Mesendoderm (in vitro differentiated cells): ENCODE results near the gene TMED4.

Experiments
- DNase-seq: peaks from one replicate; pipeline ENCODE4 v3.0.0; 2013
- H2AK5ac ChIP-seq: 2 replicates; pipeline ENCODE4 v1.6.1; 2013; ENCODE audit warnings: low read length, inconsistent platforms
- H2BK120ac ChIP-seq: 2 replicates; pipeline ENCODE4 v1.6.1; 2013; ENCODE audit warnings: low read depth, mild to moderate bottlenecking, low read length, moderate library complexity, mixed read lengths
- H2BK15ac ChIP-seq: replicated peaks from 2 replicates; pipeline ENCODE4 v1.6.1; 2013; ENCODE audit warnings: low read depth, mild to moderate bottlenecking, moderate library complexity
- H2BK5ac ChIP-seq: 2 replicates; pipeline ENCODE4 v1.6.1; 2013; ENCODE audit warnings: low read length, inconsistent platforms
- H3K18ac ChIP-seq: 2 replicates; pipeline ENCODE4 v1.6.1; 2013; ENCODE audit warnings: mild to moderate bottlenecking, low read length, mixed read lengths
- H3K23ac ChIP-seq: one replicate; pipeline ENCODE4 v1.6.1; 2013; ENCODE audit warnings: low read length
- H3K27ac ChIP-seq: 2 replicates; pipeline ENCODE4 v1.5.1; 2013; ENCODE audit warnings: low read depth, mild to moderate bottlenecking, inconsistent platforms, low read length, moderate library complexity
- H3K27me3 ChIP-seq: 2 replicates; pipeline ENCODE4 v1.6.1; 2013; ENCODE audit warnings: low read length, control low read depth, mild to moderate bottlenecking, inconsistent platforms; ENCODE audit not compliant: insufficient read depth, poor library complexity
- H3K36me3 ChIP-seq: 2 replicates; pipeline ENCODE4 v1.6.1; 2013; ENCODE audit warnings: low read length, inconsistent platforms; ENCODE audit not compliant: control insufficient read depth, insufficient read depth
- H3K4ac ChIP-seq: one replicate; pipeline ENCODE4 v1.6.1; 2013; ENCODE audit warnings: low read depth, mild to moderate bottlenecking, low read length, moderate library complexity
- H3K4me1 ChIP-seq: 2 replicates; pipeline ENCODE4 v1.6.1; 2013; ENCODE audit warnings: low read depth, low read length, inconsistent platforms; ENCODE audit not compliant: control insufficient read depth
- H3K4me2 ChIP-seq: 2 replicates; pipeline ENCODE4 v1.6.1; 2013; ENCODE audit warnings: low read length
- H3K4me3 ChIP-seq: 2 replicates; pipeline ENCODE4 v1.5.1; 2013; ENCODE audit warnings: mild to moderate bottlenecking, low read length
- H3K56ac ChIP-seq: one replicate; pipeline ENCODE4 v1.6.1; 2013; ENCODE audit warnings: low read length
- H3K79me1 ChIP-seq: 2 replicates; pipeline ENCODE4 v1.6.1; 2013; ENCODE audit warnings: low read length, inconsistent platforms
- H3K79me2 ChIP-seq: 2 replicates; pipeline ENCODE4 v1.6.1; 2013; ENCODE audit warnings: mild to moderate bottlenecking, low read length; ENCODE audit not compliant: control insufficient read depth, insufficient read depth
- H3K9ac ChIP-seq: 2 replicates; pipeline ENCODE4 v1.6.1; 2013; ENCODE audit warnings: low read length, inconsistent platforms
- H4K5ac ChIP-seq: one replicate; pipeline ENCODE4 v1.6.1; 2013; ENCODE audit warnings: low read length
- H4K8ac ChIP-seq: one replicate; pipeline ENCODE4 v1.6.1; 2013; ENCODE audit warnings: low read depth, mild to moderate bottlenecking, control low read depth, low read length, moderate library complexity
- WGBS: extraction: QIAGEN DNeasy Blood & Tissue Kit; methylation state at CpG from one replicate; pipeline ENCODE4 v1.1.7; 2013; ENCODE audit warnings: low lambda C conversion rate, missing lambda C conversion rate; ENCODE audit not compliant: insufficient coverage; ENCODE audit errors: extremely low coverage; 5-methylcytosine and 5-hydroxymethylcytosine counted together

The TMED4 gene

GRCh38 chr7:44541876-44542610, 40.0 kb downstream of the TMED4 start:
- Histone ChIP-seq H3K4ac (no peak overlapping the region), H3K36me3 (no peaks in the 10 kb centered on the region), H3K18ac (no peak overlapping the region), H3K27me3 (no peaks in the 10 kb centered on the region), H4K8ac (no peak overlapping the region), H4K5ac (no peak overlapping the region), H2BK120ac (no peak overlapping the region), H2BK15ac (no peak overlapping the region), H3K79me1 (no peaks in the 10 kb centered on the region), H3K79me2 (no peaks in the 10 kb centered on the region), H3K56ac (no peak overlapping the region), H3K4me1 (no peaks in the 10 kb centered on the region), H3K23ac (no peak overlapping the region), H3K9ac (no peak overlapping the region), H3K4me2 (no peak overlapping the region), H3K4me3 (no peak overlapping the region), H3K27ac (no peak overlapping the region), H2BK5ac (no peak overlapping the region), H2AK5ac (no peak overlapping the region)
- DNase-seq, result no peak
- WGBS, result no CpG with 5 or more reads among the region's 6 CpGs

GRCh38 chr7:44541028-44541869, 40.8 kb downstream of the TMED4 start, which contains the start of gene NPC1L1:
Gene NPC1L1, minus strand, starts transcription at chr7:44541330. Its CDS starts 71 bp downstream, at chr7:44541259.
- H3K9ac ChIP-seq, result no peak within 1 kb of the TSS
- H3K79me2 ChIP-seq, result no peaks in the 10 kb centered on the region
- H3K27me3 ChIP-seq, result no peaks in the 10 kb centered on the region
- H3K4me3 ChIP-seq, result no peak within 1 kb of the TSS
- H3K4me1 ChIP-seq, result no peaks in the 10 kb centered on the region
- no peak within 1 kb of the TSS for H2AK5ac ChIP-seq
- H3K18ac ChIP-seq, result no peak within 1 kb of the TSS
- H4K5ac ChIP-seq, result no peak within 1 kb of the TSS
- no peaks in the 10 kb centered on the region for H3K79me1 ChIP-seq
- no peak within 1 kb of the TSS for H3K4ac ChIP-seq
- peak within 1 kb of the TSS; percentile 25 for H3K56ac ChIP-seq
- no peaks in the 10 kb centered on the region for H3K36me3 ChIP-seq
- no peak within 1 kb of the TSS for H2BK15ac ChIP-seq
- peak; percentile 21 for DNase-seq
- H3K23ac ChIP-seq, result no peak within 1 kb of the TSS
- H3K27ac ChIP-seq, result no peak within 1 kb of the TSS
- WGBS, result no CpG with 5 or more reads among the region's 20 CpGs
- H4K8ac ChIP-seq, result no peak within 1 kb of the TSS
- no peak within 1 kb of the TSS for H2BK5ac ChIP-seq
- H3K4me2 ChIP-seq, result no peak within 1 kb of the TSS
- H2BK120ac ChIP-seq, result no peak within 1 kb of the TSS

- Histone ChIP-seq H4K8ac (no peak overlapping the region), H2BK15ac (no peak overlapping the region), H2BK120ac (no peak overlapping the region), H3K56ac (no peak overlapping the region), H3K4me2 (no peak overlapping the region), H3K23ac (no peak overlapping the region), H3K36me3 (no peaks in the 10 kb centered on the region), H3K79me2 (no peaks in the 10 kb centered on the region), H3K4me1 (no peaks in the 10 kb centered on the region), H2AK5ac (no peak overlapping the region), H3K4me3 (no peak overlapping the region), H2BK5ac (no peak overlapping the region), H3K18ac (no peak overlapping the region), H3K79me1 (no peaks in the 10 kb centered on the region), H3K4ac (no peak overlapping the region), H3K27ac (no peak overlapping the region), H3K9ac (no peak overlapping the region), H4K5ac (no peak overlapping the region), H3K27me3 (no peaks in the 10 kb centered on the region)
- WGBS, result no CpG with 5 or more reads among the region's 5 CpGs
- no peak for DNase-seq
Measured at GRCh38 chr7:44540592-44541027, 41.4 kb downstream of the TMED4 start.

- no peak overlapping the region for H3K4me2 ChIP-seq
- H3K4me1 ChIP-seq, result no peaks in the 10 kb centered on the region
- H2BK120ac ChIP-seq, result no peak overlapping the region
- no peak overlapping the region for H2BK5ac ChIP-seq
- H2AK5ac ChIP-seq, result no peak overlapping the region
- H3K27ac ChIP-seq, result no peak overlapping the region
- H3K79me2 ChIP-seq, result no peaks in the 10 kb centered on the region
- H3K4me3 ChIP-seq, result no peak overlapping the region
- H3K18ac ChIP-seq, result no peak overlapping the region
- WGBS, result no CpG with 5 or more reads among the region's 27 CpGs
- H2BK15ac ChIP-seq, result no peak overlapping the region
- H3K27me3 ChIP-seq, result no peaks in the 10 kb centered on the region
- DNase-seq, result no peak
- peak overlapping the region; percentile 25 for H3K56ac ChIP-seq
- H3K23ac ChIP-seq, result no peak overlapping the region
- no peak overlapping the region for H3K9ac ChIP-seq
- H3K79me1 ChIP-seq, result no peaks in the 10 kb centered on the region
- no peak overlapping the region for H4K8ac ChIP-seq
- no peaks in the 10 kb centered on the region for H3K36me3 ChIP-seq
- H4K5ac ChIP-seq, result no peak overlapping the region
- no peak overlapping the region for H3K4ac ChIP-seq
Measured at GRCh38 chr7:44539669-44540506, 42.1 kb downstream of the TMED4 start.

GRCh38 chr7:44538798-44539668, 43.0 kb downstream of the TMED4 start:
- no peaks in the 10 kb centered on the region for H3K36me3 ChIP-seq
- H2BK120ac ChIP-seq, result no peak overlapping the region
- H3K18ac ChIP-seq, result no peak overlapping the region
- H3K79me1 ChIP-seq, result no peaks in the 10 kb centered on the region
- H3K4ac ChIP-seq, result no peak overlapping the region
- no peak for DNase-seq
- H3K4me1 ChIP-seq, result no peaks in the 10 kb centered on the region
- H4K8ac ChIP-seq, result no peak overlapping the region
- H3K27ac ChIP-seq, result no peak overlapping the region
- H3K23ac ChIP-seq, result no peak overlapping the region
- no peak overlapping the region for H4K5ac ChIP-seq
- H3K9ac ChIP-seq, result no peak overlapping the region
- H3K56ac ChIP-seq, result no peak overlapping the region
- H3K27me3 ChIP-seq, result no peaks in the 10 kb centered on the region
- no peak overlapping the region for H2BK15ac ChIP-seq
- no peak overlapping the region for H2BK5ac ChIP-seq
- H3K4me2 ChIP-seq, result no peak overlapping the region
- no CpG with 5 or more reads among the region's 32 CpGs for WGBS
- no peak overlapping the region for H3K4me3 ChIP-seq
- H3K79me2 ChIP-seq, result no peaks in the 10 kb centered on the region
- no peak overlapping the region for H2AK5ac ChIP-seq
